SKM-1 (cell line): ENCODE results near the gene TMEM30A.

Experiments used
- DNase-seq: peaks from one replicate; lab custom pipeline; 2025; ENCODE audit not compliant: unreplicated experiment; lab: John Stamatoyannopoulos, UW

Gene TMEM30A

GRCh38 chr6:75266716-75267291 is 17.8 kb downstream of the TMEM30A start:
- peak; percentile 15 for DNase-seq

- no peak for DNase-seq
Observed at GRCh38 chr6:75263401-75263750, 21.2 kb downstream of the TMEM30A start.

- DNase-seq, result no peak
Observed at GRCh38 chr6:75262716-75263400, 21.7 kb downstream of the TMEM30A start.

GRCh38 chr6:75261299-75261698 is 23.3 kb downstream of the TMEM30A start:
- no peak for DNase-seq

- no peak for DNase-seq
Observed at GRCh38 chr6:75257343-75258087, 27.1 kb downstream of the TMEM30A start.

GRCh38 chr6:75250552-75250951 is 34.0 kb downstream of the TMEM30A start:
- DNase-seq, result no peak

- DNase-seq, result no peak
Observed at GRCh38 chr6:75249837-75250236, 34.8 kb downstream of the TMEM30A start.

- no peak for DNase-seq
Observed at GRCh38 chr6:75246386-75246785, 38.2 kb downstream of the TMEM30A start.

GRCh38 chr6:75244063-75244584 is 40.5 kb downstream of the TMEM30A start:
- no peak for DNase-seq

- DNase-seq, result peak; percentile 96
Observed at GRCh38 chr6:75243333-75244062, 41.1 kb downstream of the TMEM30A start, which contains the start of gene COX7A2. Gene COX7A2 (minus strand): TSS chr6:75243801. CDS start chr6:75243734, 67 bp downstream.

- DNase-seq, result no peak
Observed at GRCh38 chr6:75236630-75237029, 48.0 kb downstream of the TMEM30A start.

GRCh38 chr6:75235271-75235670 is 49.3 kb downstream of the TMEM30A start:
- DNase-seq, result no peak

- DNase-seq, result no peak
Observed at GRCh38 chr6:75234126-75234865, 50.3 kb downstream of the TMEM30A start.

GRCh38 chr6:75233092-75233615 is 51.4 kb downstream of the TMEM30A start:
- no peak for DNase-seq

GRCh38 chr6:75230484-75231325 is 53.9 kb downstream of the TMEM30A start:
- DNase-seq, result no peak

GRCh38 chr6:75224303-75224926 is 60.2 kb downstream of the TMEM30A start:
- DNase-seq, result no peak

GRCh38 chr6:75223428-75223827 is 61.2 kb downstream of the TMEM30A start:
- DNase-seq, result no peak

GRCh38 chr6:75222261-75222660 is 62.3 kb downstream of the TMEM30A start:
- DNase-seq, result no peak

GRCh38 chr6:75221116-75221515 is 63.5 kb downstream of the TMEM30A start:
- DNase-seq, result no peak
